Neutrophil (primary cell): ENCODE data around the gene NHLRC4.

Experiments used
- H3K27ac ChIP-seq: fragments of 200-600 bp; sonication (generic); 2 replicates; pipeline ENCODE4 v1.5.1; 2016; ENCODE audit warnings: mild to moderate bottlenecking, moderate library complexity
- H3K27me3 ChIP-seq: fragments of 200-600 bp; sonication (generic); 2 replicates; pipeline ENCODE4 v1.6.0; 2016; ENCODE audit warnings: mild to moderate bottlenecking
- H3K36me3 ChIP-seq: fragments of 200-600 bp; sonication (generic); 2 replicates; pipeline ENCODE4 v1.5.1; 2017
- H3K4me1 ChIP-seq, 2 experiments: fragments of 200-600 bp in 1 of 2; sonication (generic) in 1 of 2; 1 replicate in 1 of 2; 2 replicates in 1 of 2; pipeline versions ENCODE4 v1.5.1 to v1.6.1; 2013 to 2016; ENCODE audit warnings: low read depth in 1 of 2, low read length in 1 of 2, mild to moderate bottlenecking in 1 of 2, moderate library complexity in 1 of 2; ENCODE audit not compliant: control insufficient read depth in 1 of 2, insufficient read depth in 1 of 2
- H3K4me3 ChIP-seq, 2 experiments: fragments of 200-600 bp in 1 of 2; sonication (generic) in 1 of 2; 1 replicate in 1 of 2; 2 replicates in 1 of 2; pipeline ENCODE4 v1.5.1; 2013 to 2016; ENCODE audit warnings: low read depth in 1 of 2, low read length in 1 of 2, mild to moderate bottlenecking in 1 of 2, moderate library complexity in 1 of 2
- H3K9me3 ChIP-seq: fragments of 200-600 bp; sonication (generic); 2 replicates; pipeline ENCODE4 v1.5.1; 2016
- TF ChIP-seq, protein P1 (sequence below): fragments of 200-600 bp; sonication (generic); IDR thresholded peaks from 2 replicates; pipeline ENCODE4 v1.5.1; 2016; ENCODE audit warnings: antibody characterized with exemption

NHLRC4 gene

DNA sequence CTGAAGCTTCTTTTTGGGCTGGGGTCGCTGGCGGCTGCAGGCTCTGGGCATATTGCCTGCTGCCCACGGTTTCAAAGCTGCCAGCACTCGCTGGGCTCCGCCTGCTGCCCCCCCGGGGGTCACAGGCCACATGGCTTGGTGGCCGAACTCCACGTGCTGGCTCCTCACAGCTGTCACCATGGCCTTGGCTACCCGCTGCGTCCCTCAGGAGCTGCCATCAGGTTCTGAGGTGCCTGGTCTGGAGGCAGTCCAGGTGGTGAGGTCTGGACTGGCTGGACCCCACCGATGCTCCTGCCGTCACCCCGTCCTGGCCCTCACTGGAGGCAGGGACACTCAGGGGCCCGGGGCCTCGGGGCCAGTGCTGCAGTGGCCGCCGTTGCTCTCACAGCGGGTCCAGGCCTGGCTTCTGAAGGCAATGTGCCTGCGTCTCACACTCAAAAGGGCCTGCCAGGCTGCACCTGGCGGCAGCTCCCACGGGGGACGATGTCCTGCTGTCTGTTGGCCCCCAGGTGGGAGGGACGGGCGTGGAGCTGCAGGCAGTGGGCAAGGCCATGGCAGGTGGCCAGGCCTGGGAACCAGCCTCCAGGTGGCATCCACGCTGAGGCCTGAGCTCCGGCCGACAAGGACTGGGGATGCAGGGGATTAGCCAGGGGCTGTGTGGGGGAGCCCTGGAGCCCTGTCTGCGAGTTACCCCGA is 26.0 kb upstream of the NHLRC4 start:
- TF ChIP-seq, protein P1, sequence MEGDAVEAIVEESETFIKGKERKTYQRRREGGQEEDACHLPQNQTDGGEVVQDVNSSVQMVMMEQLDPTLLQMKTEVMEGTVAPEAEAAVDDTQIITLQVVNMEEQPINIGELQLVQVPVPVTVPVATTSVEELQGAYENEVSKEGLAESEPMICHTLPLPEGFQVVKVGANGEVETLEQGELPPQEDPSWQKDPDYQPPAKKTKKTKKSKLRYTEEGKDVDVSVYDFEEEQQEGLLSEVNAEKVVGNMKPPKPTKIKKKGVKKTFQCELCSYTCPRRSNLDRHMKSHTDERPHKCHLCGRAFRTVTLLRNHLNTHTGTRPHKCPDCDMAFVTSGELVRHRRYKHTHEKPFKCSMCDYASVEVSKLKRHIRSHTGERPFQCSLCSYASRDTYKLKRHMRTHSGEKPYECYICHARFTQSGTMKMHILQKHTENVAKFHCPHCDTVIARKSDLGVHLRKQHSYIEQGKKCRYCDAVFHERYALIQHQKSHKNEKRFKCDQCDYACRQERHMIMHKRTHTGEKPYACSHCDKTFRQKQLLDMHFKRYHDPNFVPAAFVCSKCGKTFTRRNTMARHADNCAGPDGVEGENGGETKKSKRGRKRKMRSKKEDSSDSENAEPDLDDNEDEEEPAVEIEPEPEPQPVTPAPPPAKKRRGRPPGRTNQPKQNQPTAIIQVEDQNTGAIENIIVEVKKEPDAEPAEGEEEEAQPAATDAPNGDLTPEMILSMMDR: no peak
- H3K36me3 ChIP-seq: peaks cover 39% of the 10 kb centered on the region
- no peaks in the 10 kb centered on the region for H3K9me3 ChIP-seq
- no peaks in the 10 kb centered on the region for H3K4me1 ChIP-seq
- no peaks in the 10 kb centered on the region for H3K27me3 ChIP-seq
- H3K4me3 ChIP-seq: no peak overlapping the region
- no peak overlapping the region for H3K27ac ChIP-seq

DNA sequence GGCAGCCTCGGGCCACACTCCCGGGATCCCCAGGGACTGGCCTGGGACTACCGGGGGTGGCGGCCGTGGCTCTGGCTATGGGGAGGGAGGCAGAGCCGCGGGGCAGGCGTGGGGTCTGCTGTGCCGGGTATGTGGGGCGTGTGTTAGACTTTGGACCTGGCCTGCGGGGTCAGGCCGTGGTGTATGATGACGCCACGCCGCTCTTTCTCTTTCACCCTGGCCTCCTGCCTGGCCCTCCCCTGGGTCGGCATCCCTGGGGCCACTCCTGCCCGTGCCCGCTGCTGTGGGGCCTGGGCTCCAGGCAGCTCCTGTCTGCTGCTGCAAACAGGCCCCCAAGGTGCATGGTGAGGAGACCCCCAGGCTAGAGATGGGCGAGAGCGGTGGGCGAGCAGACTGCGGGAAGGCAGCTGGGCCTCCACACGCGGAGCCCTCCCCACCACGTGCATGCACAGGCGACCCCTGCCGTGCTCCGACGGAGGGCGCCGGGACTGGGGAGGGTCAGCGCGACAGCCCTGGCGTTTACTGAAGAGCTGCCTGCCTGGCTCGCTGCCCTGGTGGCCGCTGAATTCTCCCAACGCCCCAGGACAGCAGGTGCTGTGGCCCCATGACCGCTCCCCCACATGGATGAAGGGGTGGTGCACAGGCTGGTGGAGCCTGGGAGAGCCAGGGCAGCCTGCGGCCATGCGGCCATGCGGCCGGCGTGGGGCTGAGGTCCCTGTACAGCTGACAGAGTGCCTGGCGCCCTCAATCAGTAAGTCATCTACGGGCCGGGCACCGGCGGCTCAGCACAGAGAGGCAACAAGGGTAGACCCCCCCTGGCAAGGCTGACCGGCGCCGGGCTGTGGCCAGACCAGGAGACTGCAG is 23.3 kb upstream of the NHLRC4 start:
- H3K27ac ChIP-seq: no peak overlapping the region
- H3K9me3 ChIP-seq: no peaks in the 10 kb centered on the region
- H3K27me3 ChIP-seq: no peaks in the 10 kb centered on the region
- peaks cover 15 to 19% of the 10 kb centered on the region in 2 experiments for H3K4me1 ChIP-seq
- TF ChIP-seq, protein P1: no peak
- H3K36me3 ChIP-seq: peaks cover 14% of the 10 kb centered on the region
- H3K4me3 ChIP-seq: no peak overlapping the region

DNA sequence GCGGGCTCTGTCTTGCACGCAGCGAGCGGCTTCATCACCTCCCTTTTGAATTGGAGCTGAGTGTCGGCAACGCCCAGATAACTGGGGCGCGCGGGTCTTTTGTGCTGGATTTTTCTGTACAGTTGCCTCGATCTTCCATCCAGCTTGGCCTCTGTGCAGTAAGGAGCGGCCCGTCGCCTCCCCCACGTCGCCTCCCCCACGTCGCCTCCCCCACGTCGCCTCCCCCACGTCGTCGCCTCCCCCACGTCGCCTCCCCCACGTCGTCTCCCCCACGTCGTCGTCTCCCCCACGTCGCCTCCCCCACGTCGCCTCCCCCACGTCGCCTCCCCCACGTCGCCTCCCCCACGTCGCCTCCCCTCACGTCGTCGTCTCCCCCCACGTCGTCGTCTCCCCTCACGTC is 22.3 kb upstream of the NHLRC4 start:
- H3K27me3 ChIP-seq: no peaks in the 10 kb centered on the region
- no peaks in the 10 kb centered on the region for H3K9me3 ChIP-seq
- H3K27ac ChIP-seq: no peak overlapping the region
- H3K4me3 ChIP-seq: no peak overlapping the region
- TF ChIP-seq, protein P1: no peak
- H3K4me1 ChIP-seq: peaks cover 15 to 19% of the 10 kb centered on the region in 2 experiments
- peaks cover 22% of the 10 kb centered on the region for H3K36me3 ChIP-seq

DNA sequence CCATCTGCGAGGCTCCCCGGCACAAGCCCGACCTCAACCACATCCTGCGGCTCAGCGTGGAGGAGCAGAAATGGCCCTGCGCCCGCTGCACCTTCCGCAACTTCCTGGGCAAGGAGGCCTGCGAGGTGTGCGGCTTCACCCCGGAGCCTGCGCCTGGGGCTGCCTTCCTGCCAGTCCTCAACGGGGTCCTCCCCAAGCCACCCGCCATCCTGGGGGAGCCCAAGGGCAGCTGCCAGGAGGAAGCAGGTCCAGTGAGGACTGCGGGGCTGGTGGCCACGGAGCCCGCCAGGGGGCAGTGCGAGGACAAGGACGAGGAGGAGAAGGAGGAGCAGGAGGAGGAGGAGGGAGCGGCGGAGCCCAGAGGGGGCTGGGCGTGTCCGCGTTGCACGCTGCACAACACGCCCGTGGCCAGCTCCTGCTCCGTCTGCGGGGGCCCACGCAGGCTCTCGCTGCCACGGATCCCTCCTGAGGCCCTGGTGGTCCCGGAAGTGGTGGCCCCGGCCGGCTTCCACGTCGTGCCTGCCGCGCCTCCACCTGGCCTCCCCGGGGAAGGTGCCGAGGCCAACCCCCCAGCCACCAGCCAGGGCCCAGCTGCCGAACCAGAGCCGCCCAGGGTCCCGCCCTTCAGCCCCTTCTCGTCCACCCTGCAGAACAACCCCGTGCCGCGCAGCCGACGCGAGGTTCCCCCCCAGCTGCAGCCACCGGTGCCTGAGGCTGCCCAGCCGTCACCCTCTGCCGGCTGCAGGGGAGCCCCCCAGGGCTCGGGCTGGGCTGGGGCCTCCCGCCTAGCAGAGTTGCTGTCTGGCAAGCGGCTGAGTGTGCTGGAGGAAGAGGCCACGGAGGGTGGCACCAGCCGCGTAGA is 19.7 kb upstream of the NHLRC4 start:
- peaks cover 31% of the 10 kb centered on the region for H3K36me3 ChIP-seq
- peak overlapping the region; percentile 76 for H3K27ac ChIP-seq
- TF ChIP-seq, protein P1: peak; percentile 92
- peaks cover 15 to 19% of the 10 kb centered on the region in 2 experiments for H3K4me1 ChIP-seq
- no peaks in the 10 kb centered on the region for H3K9me3 ChIP-seq
- peak overlapping the region; percentile 47 to 61 for H3K4me3 ChIP-seq
- no peaks in the 10 kb centered on the region for H3K27me3 ChIP-seq

DNA sequence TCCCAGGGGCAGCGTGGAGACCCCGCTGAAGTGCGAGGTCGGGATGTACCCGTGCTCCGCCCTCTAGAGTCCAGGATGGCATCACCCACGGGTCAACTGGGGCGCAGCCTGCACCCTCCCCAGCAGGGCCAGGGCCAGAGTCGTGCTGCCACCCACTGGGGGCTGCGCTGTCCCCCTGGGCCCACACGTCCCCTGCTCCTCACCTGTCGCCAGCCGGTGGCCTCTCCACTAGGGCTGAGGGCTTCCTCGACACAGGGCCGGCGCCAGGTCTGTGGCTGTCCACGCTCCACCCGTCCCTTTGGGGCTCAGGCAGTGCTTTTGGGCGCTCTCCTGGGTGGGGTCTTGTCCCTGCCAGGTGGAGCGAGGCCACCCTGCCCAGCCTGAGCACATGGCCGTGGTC is 18.2 kb upstream of the NHLRC4 start:
- Histone ChIP-seq H3K4me3 (no peak overlapping the region), H3K27me3 (no peaks in the 10 kb centered on the region), H3K9me3 (no peaks in the 10 kb centered on the region), H3K27ac (no peak overlapping the region), H3K36me3 (peaks cover 45% of the 10 kb centered on the region), H3K4me1 (peaks cover 15 to 19% of the 10 kb centered on the region in 2 experiments)
- TF ChIP-seq, protein P1: no peak
